ENCODE data around the gene SMARCE1.

SMARCE1 gene

DNA sequence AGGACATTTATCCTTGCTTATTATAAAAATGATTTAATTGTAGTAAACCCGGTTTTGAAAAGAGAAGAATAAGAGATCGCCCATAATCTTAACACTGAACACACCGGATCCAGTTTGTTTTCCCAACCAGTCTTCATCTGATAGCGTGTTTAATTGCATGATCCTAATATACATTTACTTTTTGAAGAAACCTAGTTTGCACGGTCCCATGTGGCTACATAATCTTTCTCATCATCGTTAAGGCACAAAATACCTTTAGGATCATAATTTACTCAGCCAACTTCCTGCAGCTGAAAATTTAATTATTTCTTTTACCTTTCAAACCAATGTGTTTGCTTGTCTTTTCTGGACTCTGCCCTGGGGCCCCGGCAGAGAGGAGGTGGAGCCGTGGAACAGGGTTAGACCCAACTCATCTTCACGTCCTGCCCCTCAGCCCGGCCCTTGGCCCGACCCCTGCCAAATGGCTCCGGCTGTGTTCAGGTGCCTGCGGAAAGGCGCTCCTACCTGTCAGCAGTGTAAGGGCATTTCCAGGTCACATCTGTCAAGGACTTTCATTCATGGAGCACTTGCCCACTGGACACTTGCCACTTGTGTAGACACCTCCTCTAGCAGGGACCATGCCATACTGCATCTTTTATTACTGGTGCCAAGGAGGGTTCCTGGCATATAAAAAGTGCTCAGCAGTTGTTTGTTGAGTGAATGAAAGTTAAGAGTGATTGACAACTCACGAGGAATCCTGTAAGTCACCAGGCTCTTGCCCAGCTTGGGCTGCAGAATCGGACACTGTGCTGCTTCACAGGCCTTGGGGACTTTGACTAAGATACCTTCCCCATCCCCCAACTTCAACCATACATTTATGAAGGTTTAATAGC, 28.6 kb downstream of the SMARCE1 start:
- Histone ChIP-seq H3K27me3 (replicated peaks; ENCODE audit: control insufficient read depth, insufficient read depth, low read length) (no peaks in the 10 kb centered on the region), H3K4me3 (replicated peaks; ENCODE audit: low read depth, low read length) (no peak overlapping the region), H3K36me3 (ENCODE audit: control insufficient read depth, insufficient read depth, low read length) (no peaks in the 10 kb centered on the region)
- TF ChIP-seq, protein P1, sequence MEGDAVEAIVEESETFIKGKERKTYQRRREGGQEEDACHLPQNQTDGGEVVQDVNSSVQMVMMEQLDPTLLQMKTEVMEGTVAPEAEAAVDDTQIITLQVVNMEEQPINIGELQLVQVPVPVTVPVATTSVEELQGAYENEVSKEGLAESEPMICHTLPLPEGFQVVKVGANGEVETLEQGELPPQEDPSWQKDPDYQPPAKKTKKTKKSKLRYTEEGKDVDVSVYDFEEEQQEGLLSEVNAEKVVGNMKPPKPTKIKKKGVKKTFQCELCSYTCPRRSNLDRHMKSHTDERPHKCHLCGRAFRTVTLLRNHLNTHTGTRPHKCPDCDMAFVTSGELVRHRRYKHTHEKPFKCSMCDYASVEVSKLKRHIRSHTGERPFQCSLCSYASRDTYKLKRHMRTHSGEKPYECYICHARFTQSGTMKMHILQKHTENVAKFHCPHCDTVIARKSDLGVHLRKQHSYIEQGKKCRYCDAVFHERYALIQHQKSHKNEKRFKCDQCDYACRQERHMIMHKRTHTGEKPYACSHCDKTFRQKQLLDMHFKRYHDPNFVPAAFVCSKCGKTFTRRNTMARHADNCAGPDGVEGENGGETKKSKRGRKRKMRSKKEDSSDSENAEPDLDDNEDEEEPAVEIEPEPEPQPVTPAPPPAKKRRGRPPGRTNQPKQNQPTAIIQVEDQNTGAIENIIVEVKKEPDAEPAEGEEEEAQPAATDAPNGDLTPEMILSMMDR (IDR thresholded peaks at IDR 0.05; ENCODE audit: insufficient read depth, low read length, poor library complexity, severe bottlenecking): no peak
- DNase-seq (ENCODE audit: extremely low read depth, insufficient read length): no peak

DNA sequence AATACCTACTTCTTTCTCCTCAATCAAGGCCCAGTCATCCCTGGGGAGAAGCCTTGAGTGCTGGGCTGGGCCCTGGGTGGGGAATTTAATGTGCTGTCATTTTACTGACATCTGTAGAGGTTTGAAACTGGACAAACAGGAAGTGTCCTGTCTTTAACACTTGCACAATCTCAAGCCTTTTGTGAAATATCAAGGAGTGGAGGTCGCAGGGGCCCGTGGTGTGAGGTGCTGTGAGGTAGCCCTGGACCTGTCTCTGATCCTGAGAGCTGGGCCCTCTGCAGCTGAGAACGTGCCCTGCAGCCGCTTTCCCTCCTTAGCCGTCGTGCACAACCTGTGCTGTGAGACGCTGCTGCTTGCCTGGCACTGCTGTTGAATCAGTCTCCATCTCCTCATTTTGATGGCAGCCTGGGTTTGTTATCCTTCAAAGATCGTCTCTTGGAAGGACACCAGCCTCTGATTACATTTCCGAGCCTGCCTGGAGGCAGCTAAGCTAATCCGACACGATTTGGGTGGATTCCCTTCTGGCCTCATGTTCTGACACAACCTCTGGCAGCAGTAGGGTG, 29.9 kb downstream of the SMARCE1 start:
- DNase-seq (ENCODE audit: extremely low read depth, insufficient read length): no peak
- TF ChIP-seq, protein P1 (IDR thresholded peaks at IDR 0.05; ENCODE audit: insufficient read depth, low read length, poor library complexity, severe bottlenecking): no peak
- Histone ChIP-seq H3K27me3 (replicated peaks; ENCODE audit: control insufficient read depth, insufficient read depth, low read length) (no peaks in the 10 kb centered on the region), H3K4me3 (replicated peaks; ENCODE audit: low read depth, low read length) (no peak overlapping the region), H3K36me3 (ENCODE audit: control insufficient read depth, insufficient read depth, low read length) (no peaks in the 10 kb centered on the region)

DNA sequence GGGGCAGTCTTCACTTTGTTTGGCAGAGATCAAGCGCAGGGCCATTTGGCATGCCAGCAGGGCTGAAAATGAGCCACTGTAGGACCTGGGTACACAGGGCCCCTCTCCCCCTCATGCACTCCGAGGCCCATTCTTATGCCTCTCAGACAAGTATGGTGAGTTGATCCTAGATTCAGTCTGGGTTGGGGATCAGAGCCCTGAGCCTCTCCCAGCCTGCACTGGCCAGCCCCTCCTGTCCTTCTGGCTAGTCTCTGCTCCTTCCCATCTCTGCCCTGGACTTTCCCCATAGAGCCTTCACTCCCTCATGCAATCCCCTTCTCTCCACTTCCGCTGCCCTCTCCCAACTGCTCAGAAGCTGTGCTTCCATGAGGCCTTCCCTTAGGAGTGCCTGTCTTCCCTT, 31.0 kb downstream of the SMARCE1 start:
- TF ChIP-seq, protein P1 (IDR thresholded peaks at IDR 0.05; ENCODE audit: insufficient read depth, low read length, poor library complexity, severe bottlenecking): no peak
- no peaks in the 10 kb centered on the region for H3K27me3 ChIP-seq (replicated peaks; ENCODE audit: control insufficient read depth, insufficient read depth, low read length)
- DNase-seq (ENCODE audit: extremely low read depth, insufficient read length): no peak
- no peak overlapping the region for H3K4me3 ChIP-seq (replicated peaks; ENCODE audit: low read depth, low read length)
- H3K36me3 ChIP-seq (ENCODE audit: control insufficient read depth, insufficient read depth, low read length): no peaks in the 10 kb centered on the region

DNA sequence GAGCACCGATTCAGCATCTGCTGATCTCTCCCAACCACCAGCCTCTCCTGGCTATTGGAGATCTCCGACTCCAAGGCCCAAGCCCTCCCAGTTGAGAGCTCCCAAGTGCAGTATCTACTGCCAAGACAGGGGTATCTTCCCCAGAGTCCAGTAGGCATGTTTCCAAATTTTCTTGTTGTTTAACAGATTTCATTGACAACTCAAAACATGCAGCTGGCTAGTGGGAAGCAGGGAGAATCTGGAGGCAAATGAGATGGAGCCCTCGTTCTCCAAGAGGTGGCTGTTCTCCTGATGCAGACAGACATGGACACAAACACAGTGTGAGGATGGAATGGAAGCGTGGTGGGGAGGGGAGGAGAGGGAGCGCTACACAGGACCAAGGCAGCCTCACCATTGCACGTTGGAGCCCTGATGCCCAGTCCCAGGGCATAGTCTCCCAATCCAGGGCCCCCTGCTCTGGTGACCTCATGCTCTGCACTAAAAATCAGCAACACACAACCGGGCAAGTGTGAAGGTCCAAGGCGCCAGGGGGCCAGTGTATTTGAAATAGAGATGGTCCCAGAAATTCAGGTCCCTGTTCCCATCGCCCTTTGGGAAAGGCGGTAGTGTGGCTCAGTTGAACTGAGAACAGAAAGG, 31.7 kb downstream of the SMARCE1 start:
- no peak for DNase-seq (ENCODE audit: extremely low read depth, insufficient read length)
- Histone ChIP-seq H3K27me3 (replicated peaks; ENCODE audit: control insufficient read depth, insufficient read depth, low read length) (no peaks in the 10 kb centered on the region), H3K4me3 (replicated peaks; ENCODE audit: low read depth, low read length) (no peak overlapping the region), H3K36me3 (ENCODE audit: control insufficient read depth, insufficient read depth, low read length) (no peaks in the 10 kb centered on the region)
- TF ChIP-seq, protein P1 (IDR thresholded peaks at IDR 0.05; ENCODE audit: insufficient read depth, low read length, poor library complexity, severe bottlenecking): no peak

DNA sequence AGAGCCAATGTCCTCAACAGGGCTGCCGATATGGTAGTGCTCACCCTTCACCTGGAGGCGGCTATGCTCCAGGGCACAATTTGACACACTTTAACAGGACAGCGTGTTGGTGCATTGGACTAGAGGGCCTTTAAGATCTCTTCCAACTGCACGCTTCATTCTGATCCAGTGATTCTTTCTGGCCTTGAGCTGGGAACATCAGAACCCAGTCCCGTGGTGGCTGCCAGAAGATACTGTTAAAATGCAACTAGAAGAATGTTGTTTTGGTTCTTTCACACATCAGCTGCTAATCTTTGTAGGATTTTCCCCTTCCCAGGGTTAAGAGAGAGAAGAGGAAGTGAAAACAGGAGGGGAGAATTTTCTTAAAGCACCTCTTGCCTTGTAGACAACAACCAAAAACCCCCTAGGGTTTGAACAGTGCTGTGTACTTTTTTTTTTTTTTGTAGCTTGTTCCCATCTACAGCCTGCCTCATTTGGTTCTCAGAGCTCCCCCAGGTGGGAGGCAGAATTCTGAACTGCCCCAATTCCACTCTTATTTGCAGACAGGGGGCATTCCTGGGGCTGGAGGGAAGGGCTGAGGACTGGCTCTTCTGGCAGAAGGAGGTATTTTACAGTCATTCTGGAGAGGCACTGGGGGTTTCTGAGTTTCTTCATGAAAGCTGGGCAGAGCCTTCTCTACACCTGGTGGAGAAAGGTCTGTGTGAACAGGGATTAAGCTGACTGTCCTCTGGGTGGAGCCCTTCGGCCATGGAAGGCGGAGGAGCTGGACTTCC, 32.4 kb downstream of the SMARCE1 start:
- TF ChIP-seq, protein P1 (IDR thresholded peaks at IDR 0.05; ENCODE audit: insufficient read depth, low read length, poor library complexity, severe bottlenecking): peak; percentile 64
- DNase-seq (ENCODE audit: extremely low read depth, insufficient read length): peak; percentile 76

More for the DNA sequence above, 32.4 kb downstream of the SMARCE1 start:
- Histone ChIP-seq H3K27me3 (replicated peaks; ENCODE audit: control insufficient read depth, insufficient read depth, low read length) (no peaks in the 10 kb centered on the region), H3K4me3 (replicated peaks; ENCODE audit: low read depth, low read length) (no peak overlapping the region), H3K36me3 (ENCODE audit: control insufficient read depth, insufficient read depth, low read length) (no peaks in the 10 kb centered on the region)
